ENCODE measurements around the gene NAPSA. TPM values are rescaled to one million over a fixed set of nuclear protein-coding genes. Genes with fewer than 3 reads are reported as not detected.

The NAPSA gene
- polyA plus RNA-seq, 1 donor (not counting 4 experiments of a cell fraction or from before 2014, with no cell fraction given) = 0.94 TPM

DNA sequence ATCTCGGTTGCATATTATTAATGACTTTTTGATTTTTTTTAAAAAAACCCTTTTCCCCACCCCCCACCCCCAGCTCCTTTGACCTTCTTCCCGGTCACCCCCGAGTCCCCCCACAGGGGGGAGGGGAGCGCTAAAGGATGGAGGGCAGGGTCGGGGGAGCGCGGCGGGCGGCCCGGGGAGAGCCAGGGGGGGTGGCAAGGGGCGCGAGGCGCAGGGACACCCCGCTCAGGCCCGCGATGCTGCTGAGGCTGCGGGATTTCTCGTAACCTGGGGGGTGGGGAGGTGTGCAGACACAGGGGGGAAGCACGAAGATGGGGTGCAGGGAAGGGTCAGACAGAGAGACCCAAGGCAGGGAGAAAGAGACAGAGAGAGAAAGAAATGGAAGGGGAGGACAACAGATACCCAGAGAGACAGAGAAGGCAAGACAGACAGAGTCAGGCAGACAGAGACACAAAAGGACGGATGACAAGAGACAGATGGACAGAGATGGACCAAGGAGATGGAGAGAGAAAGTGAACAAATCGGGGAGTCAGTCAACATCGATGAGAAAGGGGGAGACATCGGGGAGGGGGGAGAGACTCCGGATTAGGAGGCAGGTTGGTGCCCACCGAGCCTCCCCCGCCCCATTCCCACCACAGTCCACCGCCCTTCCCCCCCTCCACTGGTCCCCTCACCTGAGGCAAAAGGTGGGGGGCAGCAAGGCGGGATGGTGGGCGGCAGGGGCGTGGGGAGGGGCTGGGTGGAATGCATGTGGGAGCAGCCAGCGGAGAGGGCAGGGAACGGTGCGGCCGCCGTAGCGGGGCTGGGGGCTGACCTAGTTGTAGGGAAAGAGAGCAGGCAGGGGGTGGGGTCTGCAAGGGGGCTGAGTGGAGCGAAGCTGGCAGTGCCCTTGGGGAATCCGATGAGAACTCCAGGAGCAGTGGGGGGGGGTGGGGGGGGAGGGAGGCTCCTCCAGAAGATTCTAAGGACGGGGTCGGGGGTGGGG is 50.4 kb downstream of the NAPSA start:
- Histone ChIP-seq H3K27ac (ENCODE audit: control insufficient read depth, insufficient read depth, low read length) (no peak overlapping the region), H3K4me1 (ENCODE audit: control insufficient read depth, extremely low read depth, insufficient read depth, low read length) (no peaks in the 10 kb centered on the region), H3K79me2 (ENCODE audit: control insufficient read depth, insufficient read depth, low read length) (no peaks in the 10 kb centered on the region), H3K9me3 (ENCODE audit: control insufficient read depth, low read depth, low read length) (no peaks in the 10 kb centered on the region), H2AFZ (ENCODE audit: control insufficient read depth, low read length) (no peak overlapping the region), H3K4me3 (ENCODE audit: control insufficient read depth in 2 of 3, extremely low read depth in 1 of 3, insufficient read depth in 2 of 3, low read depth in 1 of 3, low read length in 3 of 3) (no peak overlapping the region), H3K4me2 (ENCODE audit: control insufficient read depth, extremely low read depth, insufficient read depth, low read depth, low read length) (no peak overlapping the region), H4K20me1 (ENCODE audit: control insufficient read depth, extremely low read depth, insufficient read depth, low read length) (no peaks in the 10 kb centered on the region), H3K9me1 (ENCODE audit: control insufficient read depth, extremely low read depth, insufficient read depth, low read length) (no peaks in the 10 kb centered on the region), H3K9ac (ENCODE audit: control insufficient read depth, extremely low read depth, insufficient read depth, low read length) (no peak overlapping the region), H3K36me3 (ENCODE audit: control insufficient read depth in 2 of 2, extremely low read depth in 1 of 2, insufficient read depth in 2 of 2, low read length in 2 of 2) (no peaks in the 10 kb centered on the region), H3K27me3 (ENCODE audit: control insufficient read depth, extremely low read depth, insufficient read depth, low read length) (peaks cover 45% of the 10 kb centered on the region)
- dilution Hi-C loops (cut with MboI; ENCODE audit: extremely low pct_ligation_motif_present, low sequenced_read_pairs) = no loop called here
- DNase-seq (ENCODE audit: low read depth, low spot score) (no peak), FAIRE-seq (no peak)
- TF ChIP-seq EZH2 (IDR thresholded peaks at IDR 0.05; ENCODE audit: low read length) = peak; percentile 40
- no peak for TF ChIP-seq CTCF (optimal IDR thresholded peaks at IDR 0.05 in 1 of 3, IDR thresholded peaks at IDR 0.05 in 1 of 3, conservative IDR thresholded peaks at IDR 0.05 in 1 of 3; ENCODE audit: extremely low read depth in 1 of 3, insufficient read depth in 2 of 3, low read length in 3 of 3)

DNA sequence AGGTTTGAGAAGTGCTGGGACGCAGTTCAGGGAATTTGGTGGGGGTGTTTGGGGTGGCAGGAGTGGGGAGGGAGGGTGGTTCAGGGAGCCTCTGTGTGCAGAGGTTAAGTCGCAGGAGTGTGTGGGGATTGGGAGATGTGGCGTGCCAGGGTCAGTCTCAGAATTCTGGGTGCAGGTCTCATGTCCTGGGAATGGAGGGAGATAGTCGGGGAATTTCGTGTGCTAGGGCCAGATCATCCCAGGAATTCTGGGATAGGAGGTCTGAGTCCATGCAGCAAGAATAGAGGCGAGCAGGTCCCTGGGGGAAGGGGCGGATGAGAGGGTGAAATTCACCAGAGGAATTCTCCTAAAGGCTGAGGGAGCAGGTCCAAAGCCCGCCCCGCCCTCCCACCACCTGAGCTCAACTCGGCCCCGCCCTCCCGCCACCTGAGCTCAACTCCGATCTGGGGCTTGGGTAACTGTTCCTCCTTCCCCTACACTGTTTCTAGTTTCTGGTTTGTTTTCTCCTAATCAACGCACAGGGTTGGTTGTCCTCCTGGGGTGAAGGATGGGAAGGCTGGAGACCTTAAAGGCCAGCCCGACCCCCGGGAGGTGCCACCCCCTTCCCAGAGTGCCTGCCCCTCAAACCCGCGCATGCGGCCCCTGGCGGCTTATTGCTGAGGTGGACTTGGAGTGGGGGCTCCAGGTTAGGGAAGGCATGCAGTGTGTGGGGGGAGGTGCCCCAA is 51.5 kb downstream of the NAPSA start:
- H3K27me3 ChIP-seq (ENCODE audit: control insufficient read depth, extremely low read depth, insufficient read depth, low read length) = peaks cover 45% of the 10 kb centered on the region
- no peaks in the 10 kb centered on the region for H3K9me3 ChIP-seq (ENCODE audit: control insufficient read depth, low read depth, low read length)
- H3K4me2 ChIP-seq (ENCODE audit: control insufficient read depth, extremely low read depth, insufficient read depth, low read depth, low read length) = no peak overlapping the region
- H3K9ac ChIP-seq (ENCODE audit: control insufficient read depth, extremely low read depth, insufficient read depth, low read length) = no peak overlapping the region
- dilution Hi-C loops (cut with MboI; ENCODE audit: extremely low pct_ligation_motif_present, low sequenced_read_pairs) = no loop called here
- H3K27ac ChIP-seq (ENCODE audit: control insufficient read depth, insufficient read depth, low read length) = no peak overlapping the region
- FAIRE-seq (no peak), DNase-seq (ENCODE audit: low read depth, low spot score) (no peak)
- H3K4me1 ChIP-seq (ENCODE audit: control insufficient read depth, extremely low read depth, insufficient read depth, low read length) = no peaks in the 10 kb centered on the region
- TF ChIP-seq EZH2 (IDR thresholded peaks at IDR 0.05; ENCODE audit: low read length) = peak; percentile 55
- TF ChIP-seq CTCF (optimal IDR thresholded peaks at IDR 0.05 in 1 of 3, IDR thresholded peaks at IDR 0.05 in 1 of 3, conservative IDR thresholded peaks at IDR 0.05 in 1 of 3; ENCODE audit: extremely low read depth in 1 of 3, insufficient read depth in 2 of 3, low read length in 3 of 3) = no peak
- no peaks in the 10 kb centered on the region for H3K9me1 ChIP-seq (ENCODE audit: control insufficient read depth, extremely low read depth, insufficient read depth, low read length)
- H3K36me3 ChIP-seq (ENCODE audit: control insufficient read depth in 2 of 2, extremely low read depth in 1 of 2, insufficient read depth in 2 of 2, low read length in 2 of 2) = no peaks in the 10 kb centered on the region
- no peaks in the 10 kb centered on the region for H3K79me2 ChIP-seq (ENCODE audit: control insufficient read depth, insufficient read depth, low read length)
- no peak overlapping the region for H2AFZ ChIP-seq (ENCODE audit: control insufficient read depth, low read length)
- no peaks in the 10 kb centered on the region for H4K20me1 ChIP-seq (ENCODE audit: control insufficient read depth, extremely low read depth, insufficient read depth, low read length)
- no peak overlapping the region for H3K4me3 ChIP-seq (ENCODE audit: control insufficient read depth in 2 of 3, extremely low read depth in 1 of 3, insufficient read depth in 2 of 3, low read depth in 1 of 3, low read length in 3 of 3)
